ENCODE data around the gene ESR2. TPM values are rescaled to one million over a fixed set of nuclear protein-coding genes. Genes with fewer than 3 reads are reported as not detected.

Gene ESR2
- polyA plus RNA-seq, 3 donors: 0.04 TPM; not detected in 2

- Mint-ChIP-seq H3K27me3 (ENCODE audit: low read depth in 3 of 3) (peaks cover 2 to 7% (median 6%) of the 10 kb centered on the region in 3 donors), H3K9me3 (no peaks in the 10 kb centered on the region), H3K4me1 (no peaks in the 10 kb centered on the region), H3K27ac (no peak overlapping the region), H3K36me3 (no peaks in the 10 kb centered on the region), H3K4me3 (no peak overlapping the region)
- no peak overlapping the region for H2AFZ ChIP-seq (ENCODE audit: insufficient read depth, low read depth, low read length, poor library complexity, severe bottlenecking)
- H3K9me3 ChIP-seq (replicated peaks in 1 of 2; ENCODE audit: control insufficient read depth in 1 of 2, insufficient read depth in 1 of 2, low read length in 2 of 2): no peaks in the 10 kb centered on the region
- intact Hi-C loops (cut with micrococcal nuclease): no loop called here
- H3K4me1 ChIP-seq (ENCODE audit: control insufficient read depth in 1 of 2, insufficient read depth in 2 of 2, low read length in 2 of 2): no peaks in the 10 kb centered on the region
- H3K27me3 ChIP-seq (ENCODE audit: control insufficient read depth in 2 of 2, insufficient read depth in 2 of 2, low read length in 2 of 2): no peaks in the 10 kb centered on the region
- no peak overlapping the region for H3K4me3 ChIP-seq (replicated peaks in 1 of 3; ENCODE audit: low read depth in 2 of 3, low read length in 3 of 3)
- TF ChIP-seq CTCF (IDR thresholded peaks at IDR 0.05): no peak
- no peak for DNase-seq
- H3K9ac ChIP-seq (ENCODE audit: insufficient read depth, low read length, poor library complexity, severe bottlenecking): no peak overlapping the region
- no peaks in the 10 kb centered on the region for H3K79me2 ChIP-seq (ENCODE audit: insufficient read depth, low read length)
- 95% methylated on average over 15 of the region's 15 CpGs for WGBS (ENCODE audit: insufficient coverage)
- no peaks in the 10 kb centered on the region for H4K20me1 ChIP-seq (ENCODE audit: insufficient read depth, low read length)
- no peak overlapping the region for H3K27ac ChIP-seq (ENCODE audit: low read depth in 1 of 2, low read length in 2 of 2)
- H3K36me3 ChIP-seq (replicated peaks in 1 of 2; ENCODE audit: control insufficient read depth in 1 of 2, insufficient read depth in 2 of 2, low read length in 2 of 2): no peaks in the 10 kb centered on the region
- H3K4me2 ChIP-seq (replicated peaks; ENCODE audit: extremely low read depth, low read length, poor library complexity, severe bottlenecking): no peak overlapping the region
Observed at GRCh38 chr14:64213853-64214570, 80.2 kb downstream of the ESR2 start.

GRCh38 chr14:64213086-64213485 is 81.1 kb downstream of the ESR2 start:
- Histone ChIP-seq H3K9me3 (replicated peaks in 1 of 2; ENCODE audit: control insufficient read depth in 1 of 2, insufficient read depth in 1 of 2, low read length in 2 of 2) (no peaks in the 10 kb centered on the region), H2AFZ (ENCODE audit: insufficient read depth, low read depth, low read length, poor library complexity, severe bottlenecking) (no peak overlapping the region), H4K20me1 (ENCODE audit: insufficient read depth, low read length) (no peaks in the 10 kb centered on the region), H3K27me3 (ENCODE audit: control insufficient read depth in 2 of 2, insufficient read depth in 2 of 2, low read length in 2 of 2) (no peaks in the 10 kb centered on the region), H3K9ac (ENCODE audit: insufficient read depth, low read length, poor library complexity, severe bottlenecking) (no peak overlapping the region), H3K4me3 (replicated peaks in 1 of 3; ENCODE audit: low read depth in 2 of 3, low read length in 3 of 3) (no peak overlapping the region), H3K79me2 (ENCODE audit: insufficient read depth, low read length) (no peaks in the 10 kb centered on the region), H3K27ac (ENCODE audit: low read depth in 1 of 2, low read length in 2 of 2) (no peak overlapping the region), H3K36me3 (replicated peaks in 1 of 2; ENCODE audit: control insufficient read depth in 1 of 2, insufficient read depth in 2 of 2, low read length in 2 of 2) (no peaks in the 10 kb centered on the region), H3K4me2 (replicated peaks; ENCODE audit: extremely low read depth, low read length, poor library complexity, severe bottlenecking) (no peak overlapping the region), H3K4me1 (ENCODE audit: control insufficient read depth in 1 of 2, insufficient read depth in 2 of 2, low read length in 2 of 2) (no peaks in the 10 kb centered on the region)
- intact Hi-C loops (cut with micrococcal nuclease): no loop called here
- Mint-ChIP-seq H3K4me3 (no peak overlapping the region), H3K9me3 (no peaks in the 10 kb centered on the region), H3K27me3 (ENCODE audit: low read depth in 3 of 3) (peaks cover 2 to 7% (median 7%) of the 10 kb centered on the region in 3 donors), H3K27ac (no peak overlapping the region), H3K4me1 (no peaks in the 10 kb centered on the region), H3K36me3 (no peaks in the 10 kb centered on the region)
- WGBS (ENCODE audit: insufficient coverage): 93% methylated on average over 3 of the region's 5 CpGs
- TF ChIP-seq CTCF (IDR thresholded peaks at IDR 0.05): no peak
- no peak for DNase-seq

Measured in CD14-positive monocyte (primary cell).